ENCODE measurements around the gene USP43.
A peak's percentile ranks its signal among the peaks of the same experiment; 100 is the strongest.

- TF ChIP-seq CTCF (IDR thresholded peaks at IDR 0.05; ENCODE audit: insufficient read depth, low read depth, low read length), result peak; percentile 37
- no peak for TF ChIP-seq EZH2 (IDR thresholded peaks at IDR 0.05; ENCODE audit: insufficient read depth, low read length)
These were observed 123.1 kb downstream of the USP43 start for GRCh38 chr17:9768381-9768934.

Data from astrocyte (in vitro differentiated cells and primary cell).